DOHH2 (cell line): Measurements from ENCODE around the gene SUPT20H.

ENCODE experiments used
- EZH2phosphoT487 ChIP-seq: fragments of 200-600 bp; sonication (generic); IDR thresholded peaks from 2 replicates; pipeline ENCODE4 v1.6.1; 2017; ENCODE audit warnings: borderline replicate concordance, mild to moderate bottlenecking, antibody characterized with exemption, low read length, moderate library complexity, mixed read lengths
- TF ChIP-seq, protein P1 (sequence below): fragments of 200-600 bp; sonication (generic); IDR thresholded peaks from one replicate; pipeline ENCODE4 v1.5.1; 2014; ENCODE audit warnings: antibody characterized with exemption, mild to moderate bottlenecking, low read depth, low read length; ENCODE audit not compliant: poor library complexity, severe bottlenecking

DNA sequence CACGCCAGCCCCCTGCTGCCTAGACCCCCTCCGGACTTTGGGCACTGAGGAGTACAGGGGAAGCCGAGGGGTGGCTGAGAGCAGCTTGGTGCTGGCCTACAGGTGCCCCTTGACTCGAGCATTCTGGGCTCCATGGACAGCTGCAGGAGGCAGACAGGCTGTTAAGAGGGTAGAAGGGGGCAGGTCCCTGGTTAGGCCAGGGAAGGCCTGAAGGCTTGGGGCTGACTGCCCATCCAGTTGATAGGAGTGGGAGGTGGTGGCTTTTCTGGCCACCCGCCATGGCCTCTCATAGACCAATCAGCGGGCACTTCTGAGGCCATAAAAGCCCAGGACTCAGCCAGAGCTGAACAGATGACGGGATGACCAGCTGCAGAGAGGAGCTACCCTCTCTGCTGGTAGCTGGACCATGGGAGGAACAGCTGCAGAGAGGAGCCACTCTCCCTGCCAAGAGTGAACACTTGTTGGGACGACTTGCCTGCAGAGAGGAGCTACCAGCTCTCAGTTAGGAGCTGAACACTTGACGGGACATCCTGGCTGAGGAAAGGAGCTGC, 10.7 kb upstream of the SUPT20H start:
- TF ChIP-seq, protein P1, sequence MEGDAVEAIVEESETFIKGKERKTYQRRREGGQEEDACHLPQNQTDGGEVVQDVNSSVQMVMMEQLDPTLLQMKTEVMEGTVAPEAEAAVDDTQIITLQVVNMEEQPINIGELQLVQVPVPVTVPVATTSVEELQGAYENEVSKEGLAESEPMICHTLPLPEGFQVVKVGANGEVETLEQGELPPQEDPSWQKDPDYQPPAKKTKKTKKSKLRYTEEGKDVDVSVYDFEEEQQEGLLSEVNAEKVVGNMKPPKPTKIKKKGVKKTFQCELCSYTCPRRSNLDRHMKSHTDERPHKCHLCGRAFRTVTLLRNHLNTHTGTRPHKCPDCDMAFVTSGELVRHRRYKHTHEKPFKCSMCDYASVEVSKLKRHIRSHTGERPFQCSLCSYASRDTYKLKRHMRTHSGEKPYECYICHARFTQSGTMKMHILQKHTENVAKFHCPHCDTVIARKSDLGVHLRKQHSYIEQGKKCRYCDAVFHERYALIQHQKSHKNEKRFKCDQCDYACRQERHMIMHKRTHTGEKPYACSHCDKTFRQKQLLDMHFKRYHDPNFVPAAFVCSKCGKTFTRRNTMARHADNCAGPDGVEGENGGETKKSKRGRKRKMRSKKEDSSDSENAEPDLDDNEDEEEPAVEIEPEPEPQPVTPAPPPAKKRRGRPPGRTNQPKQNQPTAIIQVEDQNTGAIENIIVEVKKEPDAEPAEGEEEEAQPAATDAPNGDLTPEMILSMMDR, result no peak
- TF ChIP-seq EZH2phosphoT487, result no peak
